Left cardiac atrium (tissue), 4 donors: ENCODE data around the gene CADPS. TPM values are rescaled to one million over a fixed set of nuclear protein-coding genes. Genes with fewer than 3 reads are reported as not detected.
A peak's percentile ranks its signal among the peaks of the same experiment; 100 is the strongest.

Experiments
- ATAC-seq, 2 donors: fragments of 200-7000 bp; cut with Tn5 transposase; one replicate each; pipeline ENCODE4 v1.9.1; 2020; ENCODE audit warnings: mild to moderate bottlenecking in 2 of 2, moderate library complexity in 2 of 2
- DNase-seq: peaks from one replicate; pipeline ENCODE4 v3.0.0-alpha.2; 2020
- intact Hi-C, 2 donors: fragments of 100-400 bp; cut with DNase I; formaldehyde crosslinking; loops; one replicate each; pipeline versions ENCODE4 v1.14.1 to v1.15.1; 2022 to 2023
- total RNA-seq, 2 donors: library from RNA; stranded (reverse); fragmentation: NEBNext Ultra II Directional; extraction: Animal tissue kit (Norgen Biotek cat#: 25700); gene quantifications; one replicate each; pipeline ENCODE4 v1.2.1, GENCODE V29; 2021
- donor health status: DM: no; HTN: yes; CAD: no.
- donor health status: DM: no; HTN: yes; CAD: no; lungs with severe emphysema.
- donor health status: DM: yes; HTN: yes; CAD: no.
- donor health status: Dilated cardiomyopathy.

CADPS gene
- total RNA-seq, 2 donors from 2014 or later = 29.0 to 30.7 TPM

DNA sequence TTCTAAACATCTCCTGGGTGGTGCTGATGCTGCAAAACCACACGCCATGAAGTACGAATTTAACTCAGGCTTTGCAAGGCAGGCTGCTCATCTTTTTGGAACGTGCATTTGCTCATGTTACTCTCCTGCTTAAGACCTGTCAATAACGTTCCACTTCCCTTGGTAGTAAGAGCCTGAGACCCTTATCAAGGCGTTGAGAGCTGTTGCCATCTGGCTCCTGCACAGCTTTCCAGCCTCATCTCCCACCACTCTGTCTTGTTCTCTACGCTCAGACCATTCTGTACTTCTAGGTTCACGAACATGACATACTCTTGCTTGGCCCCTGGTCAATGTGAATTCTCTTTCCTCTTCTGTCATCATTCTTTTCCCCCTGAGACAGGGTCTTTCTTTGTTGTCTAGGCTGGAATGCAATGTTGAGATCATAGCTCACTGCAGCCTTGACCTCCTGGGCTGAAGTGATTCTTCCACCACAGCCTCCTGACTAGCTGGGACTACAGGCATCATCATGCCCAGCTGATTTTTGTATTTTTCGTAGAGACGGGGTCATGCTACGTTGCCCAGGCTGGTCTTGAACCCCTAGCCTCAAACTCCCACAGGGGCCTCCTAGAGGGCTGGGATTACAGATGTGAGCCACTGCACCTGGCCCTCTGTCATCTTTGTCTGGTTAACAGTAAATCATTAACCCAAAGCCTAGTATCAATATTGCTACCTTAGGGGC is 202.8 kb downstream of the CADPS start:
- intact Hi-C loops = no loop called here
- no peak for DNase-seq
- ATAC-seq = peak; percentile 16 to 78

DNA sequence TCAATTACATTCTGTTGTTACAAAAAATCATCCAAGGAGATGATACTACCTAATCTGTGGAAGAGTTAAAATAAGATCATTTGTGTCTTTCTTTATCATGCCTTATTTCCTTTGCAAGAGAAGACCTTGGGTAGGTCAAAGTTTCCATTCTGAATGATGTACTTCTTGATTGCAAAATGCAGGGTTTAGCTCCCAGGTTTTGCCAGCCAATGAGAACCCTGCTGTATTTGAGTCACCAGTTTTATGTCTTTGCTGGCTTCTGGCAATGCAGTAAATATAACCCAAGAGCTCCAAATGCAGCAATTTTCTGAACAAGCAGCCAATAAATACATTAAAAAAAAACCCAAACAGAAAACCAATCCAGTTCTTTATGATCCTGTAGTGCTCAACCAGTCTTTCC is 204.9 kb downstream of the CADPS start:
- ATAC-seq (no peak), DNase-seq (no peak)
- intact Hi-C loops = no loop called here

DNA sequence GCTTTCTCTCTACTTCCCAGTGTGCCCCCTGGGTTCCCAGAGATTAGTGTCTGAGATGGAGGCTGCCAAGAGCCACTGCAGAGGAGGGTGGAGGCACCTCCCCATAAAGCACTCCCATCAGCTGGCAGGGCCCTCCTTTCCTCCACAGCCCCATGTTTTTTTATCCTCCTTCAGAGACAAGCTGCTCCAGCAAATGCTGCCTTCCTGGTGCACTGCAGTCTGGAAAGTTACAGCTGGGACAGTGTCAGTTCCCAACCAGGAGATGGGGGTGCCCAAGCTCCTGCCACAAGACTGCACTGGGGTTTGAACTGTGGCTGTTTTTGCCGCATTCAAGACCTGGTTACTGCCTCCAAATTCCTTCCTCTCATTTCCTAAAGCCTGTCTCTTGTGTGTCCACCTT is 206.1 kb downstream of the CADPS start:
- intact Hi-C loops = loop anchor here in 1 of 2 donors (5.0 kb wide), 3 partner anchors 208 to 523 kb away; partner anchors contain the start of gene CADPS
- ATAC-seq = no peak
- DNase-seq = no peak

DNA sequence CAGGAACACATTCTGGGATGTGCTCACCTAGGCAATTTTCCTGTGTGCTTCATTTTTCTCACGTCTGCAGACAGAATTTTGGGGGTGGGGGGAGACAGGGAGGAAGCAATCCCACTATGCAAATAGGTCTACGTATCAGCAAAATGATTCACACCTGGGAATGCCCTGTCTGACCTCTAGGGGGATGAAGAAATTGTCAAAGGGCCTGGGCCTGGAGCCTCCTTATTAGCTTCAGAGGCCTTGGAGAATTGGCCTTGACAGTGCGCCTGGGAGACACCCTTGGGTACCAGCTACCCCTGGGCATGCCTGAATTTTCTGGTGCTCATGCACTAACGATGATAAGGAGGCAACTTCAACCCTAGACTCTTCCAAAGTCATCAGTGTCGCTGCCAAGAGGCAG is 207.5 kb downstream of the CADPS start:
- ATAC-seq (no peak), DNase-seq (no peak)
- intact Hi-C loops = loop anchor here in 1 of 2 donors (2.0 to 5.0 kb wide), 4 partner anchors 210 to 561 kb away; partner anchors contain the start of gene CADPS

DNA sequence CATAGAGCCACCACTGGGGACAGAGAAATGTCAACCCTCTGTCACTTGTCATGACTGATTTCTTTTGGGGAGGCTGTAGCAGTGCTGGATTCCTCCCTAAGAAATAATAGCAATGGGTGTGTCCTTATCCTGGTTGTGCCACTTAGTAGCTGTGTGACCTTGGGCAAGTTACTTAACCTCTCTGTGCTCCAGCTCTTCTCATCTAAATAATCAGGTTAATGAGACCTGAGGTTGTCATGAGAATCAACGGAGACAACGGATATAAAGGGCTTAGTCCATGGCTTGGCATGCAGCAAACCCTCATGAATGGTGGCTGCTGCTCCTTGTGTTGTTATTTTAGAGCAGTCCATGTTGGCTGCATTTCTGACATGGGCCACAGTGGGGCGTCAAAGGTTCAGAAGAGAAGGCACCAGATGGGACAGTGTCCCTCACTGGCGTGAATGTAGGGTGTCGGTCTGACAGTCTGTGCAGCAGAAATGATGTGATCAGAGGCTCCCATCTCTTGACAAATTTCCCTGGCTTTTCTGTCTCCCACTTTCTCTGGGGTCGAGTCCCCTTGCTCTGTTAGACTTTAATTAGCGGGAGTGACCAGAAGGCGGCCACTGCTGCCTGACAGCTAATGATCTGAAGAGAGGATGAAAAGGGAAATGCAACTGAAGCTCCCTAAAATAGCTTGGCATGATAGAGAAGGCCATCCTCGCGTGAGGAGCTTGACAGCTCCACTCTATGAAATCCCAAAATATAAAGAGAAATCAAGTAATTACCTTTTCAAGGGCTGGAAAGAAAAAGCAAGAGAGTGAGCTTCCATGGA is 209.4 kb downstream of the CADPS start:
- ATAC-seq = peak; percentile 84 to 87
- intact Hi-C loops = loop anchor here in 1 of 2 donors (2.0 to 5.0 kb wide), 4 partner anchors 211 to 563 kb away; partner anchors contain the start of gene CADPS
- DNase-seq = peak; percentile 66

DNA sequence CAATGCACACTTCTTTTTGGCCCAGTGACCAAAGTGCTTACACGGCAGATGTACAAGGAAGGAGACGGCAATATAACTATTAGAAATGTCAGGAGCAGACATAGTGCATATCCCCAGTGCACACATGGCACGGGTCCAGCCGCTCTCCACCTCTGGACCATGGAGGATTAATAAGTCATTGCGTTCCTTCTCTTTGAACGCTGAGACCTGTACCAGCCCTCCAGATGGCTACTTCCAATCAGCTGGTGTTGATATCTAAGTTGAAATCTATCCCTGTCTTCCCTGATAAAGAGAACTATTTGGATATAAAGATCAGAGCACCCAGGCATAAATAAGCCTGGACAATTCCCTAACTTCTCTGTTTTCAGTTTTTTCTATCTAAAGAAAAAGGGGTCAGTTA is 212.5 kb downstream of the CADPS start:
- intact Hi-C loops = no loop called here
- no peak for DNase-seq
- ATAC-seq = no peak

DNA sequence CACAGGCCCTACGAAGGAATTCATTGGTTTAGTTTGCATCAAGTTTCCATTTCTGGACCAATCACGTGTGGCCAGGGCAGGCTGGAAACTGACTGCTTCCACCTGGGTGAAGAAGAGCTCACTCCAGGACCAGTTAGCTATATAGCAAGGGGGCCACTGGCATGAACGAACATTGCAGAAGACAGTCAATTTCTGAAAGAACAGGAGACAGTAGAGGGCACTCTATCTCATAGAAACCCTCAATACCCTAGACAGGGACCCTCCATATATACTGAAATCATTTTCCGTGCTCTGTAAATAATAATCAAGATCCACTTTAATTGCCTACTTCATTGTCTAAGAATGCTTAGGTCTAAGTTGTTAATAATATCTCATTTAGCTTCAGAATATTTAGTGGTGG is 215.6 kb downstream of the CADPS start:
- intact Hi-C loops = no loop called here
- no peak for DNase-seq
- ATAC-seq = no peak

DNA sequence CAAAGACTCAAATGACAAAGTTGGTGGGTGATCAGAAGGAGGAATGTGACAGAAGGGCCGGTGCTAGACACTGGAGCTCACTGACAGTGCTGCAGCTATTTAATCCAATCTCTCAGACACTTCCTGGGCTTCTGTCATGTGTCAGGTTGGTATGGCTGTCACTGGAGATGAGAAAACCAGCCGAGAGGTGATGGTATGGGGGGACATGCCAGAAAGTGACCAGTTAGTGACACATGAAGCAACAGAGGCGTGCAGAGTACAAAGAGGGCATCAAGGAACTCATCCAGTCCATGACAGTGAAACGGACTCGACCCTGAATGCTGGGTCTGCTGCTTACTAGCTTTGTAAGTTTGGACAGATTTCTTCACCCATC is 219.5 kb downstream of the CADPS start:
- intact Hi-C loops = no loop called here
- DNase-seq (peak; percentile 40), ATAC-seq (peak; percentile 90 to 92)

DNA sequence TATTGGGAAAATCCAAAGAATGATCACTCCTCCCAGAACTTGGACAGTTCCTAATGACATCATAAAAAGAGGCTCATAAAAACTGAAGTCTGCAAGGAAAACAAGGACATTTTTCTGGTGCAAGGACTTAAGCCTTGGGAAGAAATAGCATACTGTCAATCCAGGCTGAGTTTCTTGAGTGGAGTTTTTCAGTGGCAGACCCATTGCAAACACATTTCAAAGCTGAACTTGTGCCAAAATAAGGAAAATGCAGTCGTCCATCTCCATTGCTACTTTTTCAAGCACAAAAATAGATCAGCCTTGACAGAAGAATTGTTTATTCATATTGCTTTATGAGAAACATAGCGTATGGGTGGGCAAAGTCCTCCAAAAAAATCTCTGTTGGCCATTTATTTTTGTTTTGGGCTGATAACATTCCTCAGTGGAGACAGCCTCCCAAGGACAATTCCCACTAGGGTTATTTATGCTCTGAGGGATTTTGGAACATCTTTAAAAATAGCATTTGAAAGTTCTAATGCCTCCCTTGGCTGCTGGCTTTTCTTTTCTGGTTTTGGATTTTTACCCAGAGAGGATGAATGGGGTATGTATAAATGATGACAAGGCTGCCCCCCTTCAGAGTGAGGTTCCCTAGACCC is 220.0 kb downstream of the CADPS start:
- DNase-seq (no peak), ATAC-seq (peak; percentile 48 to 68)
- intact Hi-C loops = no loop called here

DNA sequence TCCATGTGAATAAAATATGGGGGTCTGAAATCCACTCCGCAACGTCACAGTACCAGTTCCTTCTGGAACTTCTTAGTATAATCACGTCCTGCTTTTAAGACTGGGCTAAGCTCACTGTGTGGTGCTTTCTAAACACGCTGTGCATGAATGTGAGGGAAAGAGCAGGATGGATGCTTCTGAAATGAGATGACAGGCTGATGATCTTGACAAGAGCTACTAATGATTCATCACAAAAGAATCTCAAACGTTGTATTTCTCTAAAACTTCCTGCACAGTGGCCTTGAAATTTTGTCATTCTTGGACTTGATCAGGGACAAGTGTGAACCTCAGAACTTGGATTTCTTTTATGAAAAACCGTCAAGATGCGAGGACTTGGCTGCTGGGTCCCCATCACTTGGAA is 221.4 kb downstream of the CADPS start:
- intact Hi-C loops = no loop called here
- DNase-seq = no peak
- no peak for ATAC-seq

DNA sequence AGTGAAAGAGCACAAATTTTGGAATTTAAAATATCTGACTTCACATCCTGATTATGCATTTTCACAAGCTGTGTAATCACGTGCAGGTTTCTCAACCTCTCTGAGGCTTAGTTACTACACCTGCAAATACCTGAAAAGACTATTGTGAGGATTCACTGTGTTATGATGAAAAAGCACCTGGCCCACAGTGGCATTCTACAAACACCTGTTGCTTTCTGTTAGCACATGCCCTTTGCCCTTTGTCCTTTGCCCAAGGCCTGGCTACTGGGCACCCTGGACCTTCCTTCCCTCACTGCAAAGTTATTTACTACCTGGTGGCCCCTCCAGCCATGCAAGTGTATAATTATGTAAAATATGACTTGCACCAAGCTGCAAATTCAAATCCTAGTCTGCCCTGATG is 227.5 kb downstream of the CADPS start:
- intact Hi-C loops = no loop called here
- DNase-seq (no peak), ATAC-seq (no peak)

DNA sequence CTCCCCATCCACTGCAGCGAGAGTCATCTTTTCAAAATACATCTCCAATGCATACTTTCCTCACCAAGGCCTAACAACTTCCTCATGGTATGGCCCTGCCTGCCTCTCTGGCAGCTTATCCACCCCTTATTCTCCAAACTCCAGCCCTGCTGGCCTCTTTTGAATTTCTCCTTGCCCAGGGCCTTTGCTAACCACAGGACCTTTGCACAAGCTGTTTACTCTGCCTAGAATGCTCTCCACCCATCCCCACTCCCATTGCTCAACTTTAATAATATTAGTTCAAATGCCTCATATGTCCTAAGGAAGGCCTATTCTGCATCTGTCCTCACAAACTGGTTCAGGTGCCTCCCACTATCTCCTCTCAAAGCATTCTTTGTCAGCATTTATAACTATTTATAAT is 230.7 kb downstream of the CADPS start:
- DNase-seq (no peak), ATAC-seq (no peak)
- intact Hi-C loops = no loop called here

DNA sequence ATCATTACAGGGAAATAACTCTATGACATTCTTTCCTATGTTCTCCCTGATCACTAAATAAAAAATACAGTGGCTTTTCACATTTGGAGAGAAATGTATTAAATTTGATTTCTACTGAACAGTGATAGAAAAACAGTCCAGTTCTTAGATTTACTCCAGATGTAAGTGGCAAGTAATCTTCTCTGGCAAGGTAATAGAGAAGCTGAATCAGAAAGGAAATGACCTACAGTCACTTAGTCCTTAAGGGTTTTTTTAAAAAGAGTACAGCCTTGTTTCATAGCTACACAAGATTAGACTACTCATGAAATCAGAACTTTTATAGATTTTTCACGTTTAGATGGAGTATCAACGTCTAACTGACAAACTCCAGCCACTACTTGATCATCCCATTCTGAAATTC is 236.9 kb downstream of the CADPS start:
- no peak for ATAC-seq
- intact Hi-C loops = no loop called here

DNA sequence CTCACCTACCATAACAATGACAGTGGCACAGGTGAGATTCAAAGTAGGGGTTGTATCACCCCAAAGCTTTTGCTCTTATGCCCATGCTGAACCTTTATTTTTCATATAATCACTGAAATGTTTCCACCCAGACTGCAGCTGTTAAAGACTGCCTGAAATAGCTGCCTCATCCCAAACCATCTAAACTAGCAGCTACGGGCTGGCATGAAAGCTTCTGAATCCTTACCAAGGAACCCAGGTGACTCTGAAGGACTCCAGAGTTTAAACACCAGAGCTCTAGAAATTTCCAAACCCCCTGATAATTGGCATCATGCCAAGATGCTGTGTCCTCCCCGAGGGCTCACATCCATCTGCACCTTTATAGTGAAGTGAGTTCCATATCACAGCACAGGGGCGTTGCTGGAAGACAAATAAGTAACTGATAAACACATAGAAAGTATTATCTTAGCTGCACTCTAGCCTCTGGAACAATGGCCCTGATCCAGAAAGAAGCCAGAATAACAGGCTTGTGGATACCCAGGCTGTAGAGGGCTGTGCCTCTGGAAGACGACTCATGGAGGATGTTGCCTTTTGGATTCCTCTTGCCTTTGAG is 238.9 kb downstream of the CADPS start:
- ATAC-seq (peak; percentile 39 to 62), DNase-seq (no peak)
- intact Hi-C loops = no loop called here

More for the DNA sequence above, 236.9 kb downstream of the CADPS start:
- no peak for DNase-seq

DNA sequence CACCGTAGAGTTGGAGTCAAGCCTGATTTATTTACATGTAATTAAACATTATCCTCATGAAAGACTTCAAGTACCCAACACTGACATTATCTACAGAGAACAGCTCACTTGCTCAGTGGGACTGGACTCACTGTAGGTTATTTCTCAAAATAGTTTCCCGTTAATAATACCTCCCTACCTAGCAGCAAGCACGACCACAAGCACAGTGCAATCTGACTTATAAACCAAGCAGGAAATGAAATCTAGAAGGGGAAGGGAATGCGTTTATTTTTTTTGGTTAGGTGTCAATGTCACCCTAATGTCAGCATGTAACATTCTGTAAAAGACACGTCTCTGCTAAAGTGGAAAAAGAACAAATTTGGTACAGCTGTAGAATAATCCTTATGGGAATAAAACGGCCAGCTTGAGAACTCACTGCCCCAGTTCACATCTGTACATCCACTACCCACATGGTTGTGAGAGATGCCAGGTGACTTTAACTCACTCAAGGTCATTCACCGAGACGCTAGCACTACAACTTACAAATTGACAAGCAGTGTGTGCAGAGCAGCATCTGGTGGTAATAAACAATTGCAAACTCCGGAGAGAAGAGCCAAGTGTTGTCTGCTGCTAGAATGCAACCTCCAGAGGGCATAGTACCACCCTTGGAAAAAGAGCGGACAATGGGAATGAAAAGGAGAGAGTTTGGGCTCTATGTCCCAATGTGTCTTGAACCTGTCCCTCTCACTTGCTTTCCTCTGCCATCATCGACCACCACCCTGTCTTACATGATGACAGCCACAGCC is 242.5 kb downstream of the CADPS start:
- DNase-seq = no peak
- intact Hi-C loops = no loop called here
- peak; percentile 25 to 75 for ATAC-seq

DNA sequence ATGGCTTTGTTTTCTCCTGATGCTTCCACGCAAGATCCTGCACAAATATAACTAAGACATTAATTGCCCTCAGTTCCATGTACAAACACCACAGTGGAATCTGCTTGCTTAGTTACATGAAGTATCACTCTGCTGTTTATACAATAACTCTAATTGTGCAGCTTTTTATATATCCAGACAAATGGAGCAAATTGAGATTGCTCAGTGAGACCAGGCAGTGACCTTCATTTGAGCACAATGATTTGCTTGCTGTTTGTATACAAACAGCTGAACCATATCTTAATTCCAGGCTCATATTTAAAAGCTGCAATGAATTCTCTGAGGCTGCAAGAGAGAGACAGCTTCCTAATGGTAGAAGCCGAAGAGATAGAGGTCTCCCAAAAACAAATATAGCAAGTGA is 243.7 kb downstream of the CADPS start:
- DNase-seq (no peak), ATAC-seq (no peak)
- intact Hi-C loops = no loop called here

DNA sequence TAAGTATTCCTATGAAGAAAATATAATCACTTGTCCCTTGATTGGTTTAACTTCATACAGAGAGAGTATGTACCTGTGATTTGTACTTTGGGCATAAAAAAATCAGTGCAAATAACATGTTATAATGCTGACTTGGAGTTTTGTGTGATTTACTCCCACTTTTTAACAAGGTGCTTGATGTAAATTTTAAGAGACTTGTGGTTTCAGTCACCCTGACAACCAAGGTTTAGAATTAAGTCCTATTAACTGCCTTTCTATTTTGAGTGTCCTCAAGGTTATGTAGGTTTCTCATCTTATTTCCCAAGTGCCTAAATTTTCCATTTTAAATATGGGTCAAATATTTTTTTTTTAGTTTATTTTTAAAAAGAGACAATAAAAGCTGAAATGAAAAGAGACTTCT is 244.6 kb downstream of the CADPS start:
- DNase-seq (no peak), ATAC-seq (no peak)
- intact Hi-C loops = no loop called here

DNA sequence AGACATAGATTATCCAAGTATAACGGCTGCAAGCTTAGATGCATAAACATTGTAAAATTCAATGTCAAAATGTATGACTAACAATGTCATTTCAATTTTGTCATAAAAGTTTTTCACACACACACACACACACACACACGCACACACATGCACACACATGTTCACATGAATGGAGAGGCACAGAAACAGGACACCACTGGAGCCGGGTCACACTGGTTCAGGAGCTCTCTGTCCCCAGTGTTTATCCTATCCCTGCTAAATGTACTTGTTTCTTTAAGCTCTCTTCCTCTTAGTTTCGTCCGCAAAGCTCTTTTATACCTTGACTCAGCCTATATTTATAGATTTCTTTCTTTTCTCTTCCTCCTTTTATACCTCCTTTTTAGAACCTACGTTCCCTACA is 249.9 kb downstream of the CADPS start:
- ATAC-seq (peak in 1 of 2 donors; percentile 40), DNase-seq (no peak)
- intact Hi-C loops = loop anchor here in 1 of 2 donors (10.0 kb wide), 1 partner anchor 570 kb away; no protein-coding TSS in a partner anchor

DNA sequence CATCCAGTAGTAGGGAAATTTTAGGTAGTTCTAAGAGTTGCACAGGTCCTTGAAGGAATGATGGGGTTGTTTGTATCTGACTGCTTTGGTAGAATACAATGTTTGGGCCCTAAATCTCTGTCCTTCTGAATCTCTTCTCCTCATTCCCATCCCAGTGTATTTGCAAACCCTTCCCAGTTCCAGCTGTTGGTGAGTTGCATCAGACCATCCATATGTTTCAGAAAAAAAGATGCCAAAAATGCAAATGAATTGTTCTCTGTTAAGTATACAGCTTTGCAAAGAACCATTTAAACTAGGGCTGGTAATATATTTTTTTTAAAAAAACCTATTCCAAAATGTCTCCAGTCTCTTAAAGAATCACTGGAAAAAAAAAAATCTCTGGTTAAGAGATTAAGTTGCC is 251.0 kb downstream of the CADPS start:
- DNase-seq (no peak), ATAC-seq (no peak)
- intact Hi-C loops = loop anchor here in 1 of 2 donors (10.0 kb wide), 1 partner anchor 571 kb away; no protein-coding TSS in a partner anchor
